HEK293 (cell line): ENCODE measurements around the gene PRXL2B.
A peak's percentile ranks its signal among the peaks of the same experiment; 100 is the strongest.
"Not testable (repeated sequence)": the region's sequence is repeated elsewhere in the genome, so short reads cannot be mapped to it uniquely, and the experiment has no call there.

Experiments
- CTCF ChIA-PET: fragments of 350-600 bp; formaldehyde crosslinking; extraction: SDS; loops from one replicate; lab custom pipeline; 2021; ENCODE audit warnings: antibody characterized with exemption; lab: Yijun Ruan, JAX
- POLR2A ChIA-PET: fragments of 300-600 bp; formaldehyde crosslinking; extraction: SDS; loops from one replicate; lab custom pipeline; 2020; ENCODE audit warnings: antibody characterized with exemption, inconsistent platforms; lab: Yijun Ruan, JAX
- H3K27ac ChIP-seq: fragments of 200-500 bp; sonication (Bioruptor generic); 2 replicates; pipeline ENCODE4 v1.5.1; 2014; ENCODE audit warnings: low read depth, low read length, control low read depth, inconsistent platforms; ENCODE audit errors: extremely low read depth
- H3K36me3 ChIP-seq, 2 experiments: fragments of 200-500 bp in 1 of 2; sonication (Bioruptor generic) in 1 of 2; 1 replicate in 1 of 2; 2 replicates in 1 of 2; pipeline ENCODE4 v1.5.1; 2014 to 2017; ENCODE audit warnings: inconsistent platforms in 2 of 2, low read length in 2 of 2; ENCODE audit not compliant: control insufficient read depth in 2 of 2, insufficient read depth in 1 of 2
- H3K4me1 ChIP-seq: fragments of 200-500 bp; sonication (Bioruptor generic); 2 replicates; pipeline ENCODE4 v1.5.1; 2014; ENCODE audit warnings: mild to moderate bottlenecking, low read length, inconsistent platforms; ENCODE audit not compliant: control insufficient read depth, insufficient read depth
- H3K4me3 ChIP-seq: 2 replicates; pipeline ENCODE4 v1.5.1; 2011; ENCODE audit warnings: low read depth, mild to moderate bottlenecking, control low read depth, low read length, moderate library complexity
- H3K9me3 ChIP-seq: fragments of 200-500 bp; sonication (Bioruptor generic); 2 replicates; pipeline ENCODE4 v1.5.1; 2014; ENCODE audit warnings: low read depth, low read length, inconsistent platforms; ENCODE audit not compliant: control insufficient read depth, insufficient read depth
- GLIS2 ChIP-seq: fragments of 450-650 bp; formaldehyde crosslinking; IDR thresholded peaks from 2 replicates; pipeline ENCODE4 v1.5.1; 2016; ENCODE audit warnings: missing biosample characterization, missing genetic modification characterization
- HOXD13 ChIP-seq: sonication (generic); formaldehyde crosslinking; IDR thresholded peaks from 2 replicates; pipeline ENCODE4 v1.8.0; 2022; ENCODE audit warnings: missing genetic modification reagents, borderline replicate concordance
- OVOL3 ChIP-seq: fragments of 450-650 bp; formaldehyde crosslinking; IDR thresholded peaks from 2 replicates; pipeline ENCODE4 v1.5.1; 2016; ENCODE audit warnings: missing biosample characterization, missing genetic modification characterization
- PRDM4 ChIP-seq: fragments of 450-650 bp; formaldehyde crosslinking; IDR thresholded peaks from 2 replicates; pipeline ENCODE4 v1.5.1; 2017; ENCODE audit warnings: missing biosample characterization, missing genetic modification characterization
- RBAK ChIP-seq: fragments of 450-650 bp; formaldehyde crosslinking; IDR thresholded peaks from 2 replicates; pipeline ENCODE4 v1.5.1; 2016; ENCODE audit warnings: missing biosample characterization, missing genetic modification characterization
- SCRT2 ChIP-seq: fragments of 450-650 bp; formaldehyde crosslinking; IDR thresholded peaks from 2 replicates; pipeline ENCODE4 v1.5.1; 2016; ENCODE audit warnings: missing biosample characterization, missing genetic modification characterization
- SP2 ChIP-seq: fragments of 450-650 bp; formaldehyde crosslinking; IDR thresholded peaks from 2 replicates; pipeline ENCODE4 v1.5.1; 2016; ENCODE audit warnings: missing biosample characterization, missing genetic modification characterization
- TRIM28 ChIP-seq: IDR thresholded peaks from 2 replicates; pipeline ENCODE4 v1.6.1; 2011; ENCODE audit warnings: low read length, control low read depth, borderline replicate concordance
- ZFP3 ChIP-seq: fragments of 450-650 bp; formaldehyde crosslinking; IDR thresholded peaks from 2 replicates; pipeline ENCODE4 v1.5.1; 2016; ENCODE audit warnings: low read depth, missing biosample characterization, missing genetic modification characterization
- ZNF10 ChIP-seq: fragments of 450-650 bp; formaldehyde crosslinking; IDR thresholded peaks from 2 replicates; pipeline ENCODE4 v1.5.1; 2017; ENCODE audit warnings: missing biosample characterization, missing genetic modification characterization
- ZNF302 ChIP-seq: fragments of 450-650 bp; formaldehyde crosslinking; IDR thresholded peaks from 2 replicates; pipeline ENCODE4 v1.5.1; 2016; ENCODE audit warnings: missing biosample characterization, missing genetic modification characterization, low read depth
- ZNF350 ChIP-seq: fragments of 450-650 bp; formaldehyde crosslinking; IDR thresholded peaks from 2 replicates; pipeline ENCODE4 v1.5.0; 2017; ENCODE audit warnings: missing biosample characterization, mild to moderate bottlenecking, missing genetic modification characterization
- ZNF514 ChIP-seq: fragments of 450-650 bp; formaldehyde crosslinking; IDR thresholded peaks from 2 replicates; pipeline ENCODE4 v1.5.1; 2016; ENCODE audit warnings: missing biosample characterization, missing genetic modification characterization
- ZNF558 ChIP-seq: fragments of 450-650 bp; formaldehyde crosslinking; IDR thresholded peaks from 2 replicates; pipeline ENCODE4 v1.5.1; 2016; ENCODE audit warnings: missing biosample characterization, missing genetic modification characterization
- ZNF621 ChIP-seq: fragments of 450-650 bp; formaldehyde crosslinking; IDR thresholded peaks from 2 replicates; pipeline ENCODE4 v1.5.1; 2017; ENCODE audit warnings: missing biosample characterization, missing genetic modification characterization
- ZNF692 ChIP-seq: fragments of 450-650 bp; formaldehyde crosslinking; IDR thresholded peaks from 2 replicates; pipeline ENCODE4 v1.5.1; 2016; ENCODE audit warnings: missing biosample characterization, missing genetic modification characterization
- ZNF747 ChIP-seq: fragments of 450-650 bp; formaldehyde crosslinking; IDR thresholded peaks from 2 replicates; pipeline ENCODE4 v1.5.1; 2016; ENCODE audit warnings: missing biosample characterization, missing genetic modification characterization
- ZNF76 ChIP-seq: fragments of 450-650 bp; formaldehyde crosslinking; IDR thresholded peaks from 2 replicates; pipeline ENCODE4; 2016; ENCODE audit warnings: low read depth, missing biosample characterization, missing genetic modification characterization, borderline replicate concordance
- ZNF776 ChIP-seq: fragments of 450-650 bp; formaldehyde crosslinking; IDR thresholded peaks from 2 replicates; pipeline ENCODE4 v1.5.0; 2017; ENCODE audit warnings: missing biosample characterization, missing genetic modification characterization, borderline replicate concordance
- ZNF777 ChIP-seq: fragments of 450-650 bp; formaldehyde crosslinking; IDR thresholded peaks from 2 replicates; pipeline ENCODE4 v1.5.1; 2017; ENCODE audit warnings: missing biosample characterization, missing genetic modification characterization, borderline replicate concordance
- ZNF837 ChIP-seq: fragments of 450-650 bp; formaldehyde crosslinking; IDR thresholded peaks from 2 replicates; pipeline ENCODE4 v1.5.1; 2016; ENCODE audit warnings: missing biosample characterization, missing genetic modification characterization

Gene PRXL2B

GRCh38 chr1:2624735-2625300 is 38.2 kb downstream of the PRXL2B start:
- Histone ChIP-seq H3K4me3 (no peak overlapping the region), H3K4me1 (no peaks in the 10 kb centered on the region), H3K27ac (no peak overlapping the region), H3K9me3 (no peaks in the 10 kb centered on the region), H3K36me3 (no peaks in the 10 kb centered on the region)
- TF ChIP-seq ZNF837 (tag by site-specific recombination), result no peak
- no peak for TF ChIP-seq PRDM4
- TF ChIP-seq ZNF514 (tag by site-specific recombination), result no peak
- no peak for TF ChIP-seq RBAK (tag by site-specific recombination)
- TF ChIP-seq GLIS2 (tag by site-specific recombination), result no peak
- no peak for TF ChIP-seq ZNF777 (tag by site-specific recombination)
- TF ChIP-seq ZNF776 (tag by site-specific recombination), result no peak
- no peak for TF ChIP-seq ZNF621 (tag by site-specific recombination)
- no peak for TF ChIP-seq HOXD13 (CRISPR knock-in tag)
- no peak for TF ChIP-seq ZNF558
- TF ChIP-seq TRIM28, result no peak
- no peak for TF ChIP-seq ZNF76 (tag by site-specific recombination)
- no peak for TF ChIP-seq ZNF302
- TF ChIP-seq SP2 (tag by site-specific recombination), result no peak
- TF ChIP-seq ZNF350 (tag by site-specific recombination), result no peak
- TF ChIP-seq ZNF692 (tag by site-specific recombination), result no peak
- POLR2A ChIA-PET, result no interaction called here
- CTCF ChIA-PET, result interaction anchor here (0.8 kb wide), 1 partner anchor 197 kb away, joined by 3 read pairs; no protein-coding TSS in a partner anchor

GRCh38 chr1:2625311-2625710 is 38.7 kb downstream of the PRXL2B start:
- no peak for TF ChIP-seq ZNF747 (tag by site-specific recombination)
- TF ChIP-seq ZFP3, result no peak
- TF ChIP-seq OVOL3 (tag by site-specific recombination), result no peak
- TF ChIP-seq ZNF10 (tag by site-specific recombination), result no peak
- 0 out of 2 replicates have a peak, but pooled peaks have one; percentile 28 for TF ChIP-seq SCRT2 (tag by site-specific recombination)
- TF ChIP-seq, all 188 proteins: peak for 1
- no peaks in the 10 kb centered on the region for H3K4me1 ChIP-seq
- CTCF ChIA-PET, result interaction anchor here (0.8 kb wide), 1 partner anchor 196 kb away, joined by 3 read pairs; no protein-coding TSS in a partner anchor
- no peak overlapping the region for H3K4me3 ChIP-seq
- POLR2A ChIA-PET, result no interaction called here
- no peaks in the 10 kb centered on the region for H3K36me3 ChIP-seq
- no peak overlapping the region for H3K27ac ChIP-seq
- no peaks in the 10 kb centered on the region for H3K9me3 ChIP-seq

- H3K36me3 ChIP-seq, H3K4me3 ChIP-seq, H3K27ac ChIP-seq, H3K9me3 ChIP-seq, POLR2A ChIA-PET, H3K4me1 ChIP-seq: not testable (repeated sequence)
- CTCF ChIA-PET, result interaction anchor here (0.8 kb wide), 1 partner anchor 196 kb away, joined by 3 read pairs; no protein-coding TSS in a partner anchor
Observed at GRCh38 chr1:2625748-2626147, 39.2 kb downstream of the PRXL2B start.
